Fibroblast of lung (primary cell): ENCODE measurements around the gene ACOXL.

Source experiments
- EZH2 ChIP-seq: IDR thresholded peaks from 2 replicates; pipeline ENCODE4 v1.5.1; 2012; ENCODE audit warnings: low read length, control low read depth, mild to moderate bottlenecking; ENCODE audit errors: missing control alignments
- TF ChIP-seq, protein P1 (sequence below), 2 donors: IDR thresholded peaks in 1 of 2; conservative IDR thresholded peaks in 1 of 2; 1 replicate in 1 of 2; 2 replicates in 1 of 2; pipeline ENCODE4 v1.5.1; 2011 to 2012; ENCODE audit warnings: low read length in 2 of 2, control low read depth in 1 of 2, inconsistent platforms in 1 of 2, low read depth in 1 of 2, mild to moderate bottlenecking in 1 of 2

DNA sequence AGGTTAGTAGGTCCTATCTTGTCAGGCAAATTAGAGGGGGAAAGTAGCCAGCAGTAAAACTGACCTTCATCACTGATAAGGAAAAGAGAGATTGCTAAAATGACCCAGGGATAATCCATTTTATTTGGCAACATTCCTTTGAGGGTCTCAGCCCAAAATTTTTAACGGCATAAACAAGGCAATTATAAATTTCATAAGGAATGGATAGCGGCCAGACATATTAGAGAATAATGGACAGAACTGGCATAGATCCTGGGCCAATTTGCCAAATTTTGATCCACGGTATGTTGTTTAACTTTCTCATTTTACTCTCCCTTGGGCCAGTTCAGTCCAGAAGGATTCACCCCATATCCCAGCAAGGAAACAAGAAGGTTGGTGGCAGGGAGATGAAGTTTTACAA is 217.9 kb downstream of the ACOXL start:
- no peak for TF ChIP-seq EZH2
- TF ChIP-seq, protein P1, sequence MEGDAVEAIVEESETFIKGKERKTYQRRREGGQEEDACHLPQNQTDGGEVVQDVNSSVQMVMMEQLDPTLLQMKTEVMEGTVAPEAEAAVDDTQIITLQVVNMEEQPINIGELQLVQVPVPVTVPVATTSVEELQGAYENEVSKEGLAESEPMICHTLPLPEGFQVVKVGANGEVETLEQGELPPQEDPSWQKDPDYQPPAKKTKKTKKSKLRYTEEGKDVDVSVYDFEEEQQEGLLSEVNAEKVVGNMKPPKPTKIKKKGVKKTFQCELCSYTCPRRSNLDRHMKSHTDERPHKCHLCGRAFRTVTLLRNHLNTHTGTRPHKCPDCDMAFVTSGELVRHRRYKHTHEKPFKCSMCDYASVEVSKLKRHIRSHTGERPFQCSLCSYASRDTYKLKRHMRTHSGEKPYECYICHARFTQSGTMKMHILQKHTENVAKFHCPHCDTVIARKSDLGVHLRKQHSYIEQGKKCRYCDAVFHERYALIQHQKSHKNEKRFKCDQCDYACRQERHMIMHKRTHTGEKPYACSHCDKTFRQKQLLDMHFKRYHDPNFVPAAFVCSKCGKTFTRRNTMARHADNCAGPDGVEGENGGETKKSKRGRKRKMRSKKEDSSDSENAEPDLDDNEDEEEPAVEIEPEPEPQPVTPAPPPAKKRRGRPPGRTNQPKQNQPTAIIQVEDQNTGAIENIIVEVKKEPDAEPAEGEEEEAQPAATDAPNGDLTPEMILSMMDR (conservative IDR thresholded peaks at IDR 0.05 in 1 of 2, IDR thresholded peaks at IDR 0.05 in 1 of 2; ENCODE audit: low read depth in 1 of 2, low read length in 2 of 2), result no peak
